OCI-LY3 (cell line): ENCODE measurements around the gene ESRRB.

Experiments
- H2AFZ ChIP-seq: fragments of 200-600, 300-600 bp; shearing (Covaris generic); 2 replicates; pipeline ENCODE4 v1.6.0; 2014; ENCODE audit warnings: antibody characterized with exemption, low read depth, low read length
- H3K27ac ChIP-seq: fragments of 200-600, 300-600 bp; sonication (generic); 2 replicates; pipeline ENCODE4 v1.5.1; 2014; ENCODE audit warnings: mild to moderate bottlenecking, low read length, moderate library complexity, mixed read lengths
- H3K27me3 ChIP-seq: fragments of 200-600, 300-600 bp; sonication (generic); 2 replicates; pipeline ENCODE4 v1.6.1; 2014; ENCODE audit warnings: low read depth, low read length, mixed read lengths
- H3K36me3 ChIP-seq: fragments of 200-600, 300-600 bp; sonication (generic); replicated peaks from 2 replicates; pipeline ENCODE3; 2014; ENCODE audit warnings: low read depth, low read length, mixed read lengths
- H3K4me1 ChIP-seq: fragments of 300-600, 200-600 bp; sonication (generic); 2 replicates; pipeline ENCODE4 v1.6.1; 2014; ENCODE audit warnings: low read length, mixed read lengths
- H3K4me2 ChIP-seq: fragments of 200-600, 300-600 bp; sonication (generic); 2 replicates; pipeline ENCODE4 v1.6.1; 2014; ENCODE audit warnings: low read length, mixed read lengths
- H3K4me3 ChIP-seq: fragments of 300-600, 200-600 bp; sonication (generic); 2 replicates; pipeline ENCODE4 v1.5.1; 2014; ENCODE audit warnings: antibody characterized with exemption, mild to moderate bottlenecking, low read length, moderate library complexity
- H3K79me2 ChIP-seq: fragments of 300-600, 200-600 bp; shearing (Covaris generic); 2 replicates; pipeline ENCODE4 v1.6.1; 2014; ENCODE audit warnings: mild to moderate bottlenecking, low read length, mixed read lengths
- H3K9ac ChIP-seq: fragments of 300-600, 200-600 bp; shearing (Covaris generic); 2 replicates; pipeline ENCODE4 v1.6.0; 2014; ENCODE audit warnings: mild to moderate bottlenecking, low read length, moderate library complexity
- H3K9me3 ChIP-seq: fragments of 200-600, 300-600 bp; shearing (Covaris generic); 2 replicates; pipeline ENCODE4 v1.6.1; 2014; ENCODE audit warnings: low read length, mixed read lengths; ENCODE audit not compliant: insufficient read depth
- H4K20me1 ChIP-seq: fragments of 200-600, 300-600 bp; sonication (generic); 2 replicates; pipeline ENCODE4 v1.6.1; 2016; ENCODE audit warnings: low read length, mixed read lengths; ENCODE audit not compliant: insufficient read depth
- CTCF ChIP-seq: fragments of 200-600, 300-600 bp; sonication (generic); IDR thresholded peaks from 2 replicates; pipeline ENCODE4 v1.5.1; 2014; ENCODE audit warnings: antibody characterized with exemption, low read length, low read depth
- EZH2phosphoT487 ChIP-seq: fragments of 200-600 bp; shearing (Covaris generic); IDR thresholded peaks from 2 replicates; pipeline ENCODE4 v1.6.1; 2018; ENCODE audit warnings: antibody characterized with exemption, mixed run types, low read depth

The ESRRB gene

GRCh38 chr14:76537906-76538647 is 162.1 kb downstream of the ESRRB start:
- no peaks in the 10 kb centered on the region for H3K4me1 ChIP-seq
- H3K9ac ChIP-seq, result no peak overlapping the region
- no peaks in the 10 kb centered on the region for H4K20me1 ChIP-seq
- H3K27me3 ChIP-seq, result peaks cover 11% of the 10 kb centered on the region; the same call in 1 of the 2 replicates
- no peak overlapping the region for H2AFZ ChIP-seq
- no peak overlapping the region for H3K27ac ChIP-seq
- H3K36me3 ChIP-seq, result no peaks in the 10 kb centered on the region
- H3K4me3 ChIP-seq, result no peak overlapping the region
- TF ChIP-seq EZH2phosphoT487 (no peak), CTCF (no peak)
- H3K79me2 ChIP-seq, result no peaks in the 10 kb centered on the region
- no peak overlapping the region for H3K4me2 ChIP-seq
- H3K9me3 ChIP-seq, result no peaks in the 10 kb centered on the region

GRCh38 chr14:76538648-76539008 is 162.7 kb downstream of the ESRRB start:
- Histone ChIP-seq H3K36me3 (no peaks in the 10 kb centered on the region), H3K27ac (no peak overlapping the region), H3K9ac (no peak overlapping the region), H4K20me1 (no peaks in the 10 kb centered on the region), H2AFZ (no peak overlapping the region), H3K4me2 (no peak overlapping the region), H3K4me1 (no peaks in the 10 kb centered on the region), H3K4me3 (no peak overlapping the region), H3K79me2 (no peaks in the 10 kb centered on the region), H3K9me3 (no peaks in the 10 kb centered on the region), H3K27me3 (peaks cover 11% of the 10 kb centered on the region; the same call in 1 of the 2 replicates)
- TF ChIP-seq CTCF, result no peak

GRCh38 chr14:76539130-76539529 is 163.2 kb downstream of the ESRRB start:
- TF ChIP-seq EZH2phosphoT487, result no peak
- TF ChIP-seq CTCF, result no peak

GRCh38 chr14:76541594-76542219 is 165.8 kb downstream of the ESRRB start:
- Histone ChIP-seq H3K9ac (no peak overlapping the region), H3K4me3 (no peak overlapping the region), H2AFZ (no peak overlapping the region), H3K36me3 (no peaks in the 10 kb centered on the region), H4K20me1 (no peaks in the 10 kb centered on the region), H3K4me1 (no peaks in the 10 kb centered on the region), H3K9me3 (no peaks in the 10 kb centered on the region), H3K4me2 (no peak overlapping the region), H3K27ac (no peak overlapping the region), H3K27me3 (peaks cover 11% of the 10 kb centered on the region; the same call in 1 of the 2 replicates), H3K79me2 (no peaks in the 10 kb centered on the region)
- no peak for TF ChIP-seq EZH2phosphoT487
- no peak for TF ChIP-seq CTCF

More at GRCh38 chr14:76539130-76539529, 163.2 kb downstream of the ESRRB start:
- Histone ChIP-seq H4K20me1 (no peaks in the 10 kb centered on the region), H3K9me3 (no peaks in the 10 kb centered on the region), H3K4me2 (no peak overlapping the region), H3K36me3 (no peaks in the 10 kb centered on the region), H3K27me3 (peaks cover 11% of the 10 kb centered on the region; the same call in 1 of the 2 replicates), H3K4me1 (no peaks in the 10 kb centered on the region), H3K27ac (no peak overlapping the region), H2AFZ (no peak overlapping the region), H3K4me3 (no peak overlapping the region), H3K79me2 (no peaks in the 10 kb centered on the region), H3K9ac (no peak overlapping the region)
